ENCODE data around the gene ZCCHC7. TPM values are rescaled to one million over a fixed set of nuclear protein-coding genes. Genes with fewer than 3 reads are reported as not detected.

The ZCCHC7 gene
- total RNA-seq, 1 experiment from 2014 or later, result 27.9 TPM

DNA sequence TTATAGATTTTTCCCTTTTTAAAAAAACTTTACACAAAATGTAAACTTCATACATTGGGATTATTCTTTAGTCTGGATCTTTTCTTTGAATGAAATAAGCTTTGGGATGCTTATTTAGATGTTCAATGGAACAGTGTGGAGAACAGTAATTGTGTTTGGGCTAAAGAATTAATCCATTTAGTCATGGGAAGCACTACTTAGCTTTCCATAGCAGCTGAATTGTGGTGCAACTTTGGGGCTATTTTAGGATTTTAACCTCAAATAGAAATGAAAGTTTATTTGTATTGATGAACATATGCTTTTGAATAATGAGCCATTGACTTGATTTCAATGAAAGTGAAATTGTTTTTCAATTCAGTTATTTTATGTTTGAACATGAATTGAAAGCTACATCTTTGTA, 72.4 kb downstream of the ZCCHC7 start:
- Histone ChIP-seq H3K4me1 (ENCODE audit: insufficient read depth, low read length, poor library complexity, severe bottlenecking) (peaks cover 61% of the 10 kb centered on the region), H3K9me3 (ENCODE audit: low read depth, low read length, poor library complexity, severe bottlenecking) (no peaks in the 10 kb centered on the region), H3K4me3 (ENCODE audit: low read depth, low read length, poor library complexity, severe bottlenecking) (no peak overlapping the region), H3K27ac (ENCODE audit: low read depth, low read length, poor library complexity, severe bottlenecking) (no peak overlapping the region), H3K36me3 (ENCODE audit: insufficient read depth, low read length, poor library complexity, severe bottlenecking) (no peaks in the 10 kb centered on the region), H3K27me3 (replicated peaks; ENCODE audit: insufficient read depth, low read depth, low read length, poor library complexity) (no peaks in the 10 kb centered on the region)
- peak; percentile 56 for DNase-seq (ENCODE audit: low spot score)
- ChIA-PET POLR2A (ENCODE audit: low non-redundant PET) (no interaction called here), CTCF (no interaction called here)
- no TSS peak for BruUV-seq (replicated peaks)
- no peak for TF ChIP-seq EZH2 (IDR thresholded peaks at IDR 0.05; ENCODE audit: borderline replicate concordance, low read depth, low read length, poor library complexity, severe bottlenecking)
- TF ChIP-seq, protein P1, sequence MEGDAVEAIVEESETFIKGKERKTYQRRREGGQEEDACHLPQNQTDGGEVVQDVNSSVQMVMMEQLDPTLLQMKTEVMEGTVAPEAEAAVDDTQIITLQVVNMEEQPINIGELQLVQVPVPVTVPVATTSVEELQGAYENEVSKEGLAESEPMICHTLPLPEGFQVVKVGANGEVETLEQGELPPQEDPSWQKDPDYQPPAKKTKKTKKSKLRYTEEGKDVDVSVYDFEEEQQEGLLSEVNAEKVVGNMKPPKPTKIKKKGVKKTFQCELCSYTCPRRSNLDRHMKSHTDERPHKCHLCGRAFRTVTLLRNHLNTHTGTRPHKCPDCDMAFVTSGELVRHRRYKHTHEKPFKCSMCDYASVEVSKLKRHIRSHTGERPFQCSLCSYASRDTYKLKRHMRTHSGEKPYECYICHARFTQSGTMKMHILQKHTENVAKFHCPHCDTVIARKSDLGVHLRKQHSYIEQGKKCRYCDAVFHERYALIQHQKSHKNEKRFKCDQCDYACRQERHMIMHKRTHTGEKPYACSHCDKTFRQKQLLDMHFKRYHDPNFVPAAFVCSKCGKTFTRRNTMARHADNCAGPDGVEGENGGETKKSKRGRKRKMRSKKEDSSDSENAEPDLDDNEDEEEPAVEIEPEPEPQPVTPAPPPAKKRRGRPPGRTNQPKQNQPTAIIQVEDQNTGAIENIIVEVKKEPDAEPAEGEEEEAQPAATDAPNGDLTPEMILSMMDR (conservative IDR thresholded peaks at IDR 0.05; ENCODE audit: low read depth, low read length), result no peak
- intact Hi-C loops (cut with micrococcal nuclease; ENCODE audit: unreplicated experiment), result loop anchor here (5.0 kb wide), 1 partner anchor 41 kb away; no protein-coding TSS in a partner anchor

DNA sequence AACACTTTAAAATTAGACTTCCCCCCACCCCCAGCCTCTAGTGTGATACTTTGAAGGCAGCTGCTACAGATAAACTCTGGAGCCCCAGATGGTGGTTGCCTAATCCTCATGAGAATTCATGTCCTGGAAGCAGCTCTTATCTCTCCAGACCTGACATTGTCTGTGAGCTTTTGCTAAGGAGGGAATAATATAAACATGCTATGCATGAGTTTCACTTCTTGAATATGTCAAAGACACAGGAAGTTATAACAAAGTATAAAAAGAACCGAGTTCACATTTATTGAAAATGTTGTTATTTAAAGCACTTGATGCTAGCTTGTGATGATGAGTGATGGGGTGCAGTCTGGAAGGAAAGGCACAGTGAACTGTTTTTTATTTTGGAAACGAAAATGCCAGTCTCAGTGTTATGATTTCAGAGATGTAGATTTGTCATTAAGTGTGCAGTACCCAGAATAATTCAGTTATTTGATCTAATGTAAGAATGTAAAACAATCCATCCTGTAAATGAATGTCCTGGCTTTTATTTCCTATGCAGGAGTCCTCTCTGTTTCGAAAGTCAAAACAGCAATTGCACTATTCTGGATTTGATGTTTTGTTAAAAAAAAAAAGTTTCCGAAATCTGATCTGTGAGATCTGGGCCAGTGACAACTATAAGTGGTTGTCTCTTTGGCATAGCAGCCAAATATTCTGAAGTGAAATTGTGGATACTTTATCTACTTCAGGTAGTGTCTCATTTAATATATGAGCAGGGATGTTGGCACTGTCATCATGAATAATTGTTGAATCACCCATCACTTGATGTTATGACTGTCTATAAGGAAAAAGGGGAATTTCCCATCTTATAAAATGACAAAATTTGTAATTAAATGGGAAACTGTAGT, 77.0 kb downstream of the ZCCHC7 start:
- TF ChIP-seq, protein P1 (conservative IDR thresholded peaks at IDR 0.05; ENCODE audit: low read depth, low read length), result no peak
- no peak for TF ChIP-seq EZH2 (IDR thresholded peaks at IDR 0.05; ENCODE audit: borderline replicate concordance, low read depth, low read length, poor library complexity, severe bottlenecking)
- peak overlapping the region; percentile 52 for H3K27ac ChIP-seq (ENCODE audit: low read depth, low read length, poor library complexity, severe bottlenecking)
- no peaks in the 10 kb centered on the region for H3K36me3 ChIP-seq (ENCODE audit: insufficient read depth, low read length, poor library complexity, severe bottlenecking)
- ChIA-PET CTCF (no interaction called here), POLR2A (ENCODE audit: low non-redundant PET) (no interaction called here)
- H3K4me3 ChIP-seq (ENCODE audit: low read depth, low read length, poor library complexity, severe bottlenecking), result peak overlapping the region; percentile 17
- peak; percentile 71 for DNase-seq (ENCODE audit: low spot score)
- H3K4me1 ChIP-seq (ENCODE audit: insufficient read depth, low read length, poor library complexity, severe bottlenecking), result peaks cover 86% of the 10 kb centered on the region
- no TSS peak for BruUV-seq (replicated peaks)
- no peaks in the 10 kb centered on the region for H3K9me3 ChIP-seq (ENCODE audit: low read depth, low read length, poor library complexity, severe bottlenecking)
- intact Hi-C loops (cut with micrococcal nuclease; ENCODE audit: unreplicated experiment), result no loop called here
- H3K27me3 ChIP-seq (replicated peaks; ENCODE audit: insufficient read depth, low read depth, low read length, poor library complexity), result no peaks in the 10 kb centered on the region

DNA sequence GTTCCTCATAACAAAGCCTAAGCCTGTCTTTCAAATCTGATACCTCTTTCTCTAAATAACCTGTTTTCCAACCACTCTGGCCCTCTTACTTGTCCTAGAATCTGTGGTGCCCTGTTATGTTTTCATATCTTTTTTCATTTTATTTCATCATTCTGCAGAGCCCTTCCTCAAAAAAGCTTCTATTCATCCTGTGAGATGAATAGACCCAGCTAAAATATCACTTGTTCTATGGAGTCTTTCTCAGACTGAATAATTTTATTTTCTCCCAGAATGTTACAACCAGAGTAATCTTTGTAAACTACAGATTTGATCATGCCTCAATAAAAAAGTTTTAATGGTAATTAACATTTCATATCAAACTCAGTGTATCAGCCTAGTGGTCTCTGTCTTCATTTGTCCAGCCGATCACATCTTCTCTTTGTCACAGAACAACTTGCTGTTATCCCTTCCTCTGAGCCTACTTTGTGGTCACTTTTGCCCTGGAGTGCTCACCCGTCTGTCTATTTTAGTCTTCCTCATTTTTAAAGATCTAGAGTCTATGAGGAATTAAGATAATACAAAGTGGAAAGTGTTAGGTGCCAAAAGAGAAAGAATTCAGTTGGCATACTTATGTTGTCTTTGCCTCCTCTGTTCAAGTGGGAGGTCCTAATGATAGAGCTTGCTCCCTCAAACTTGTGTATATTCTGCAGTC, 77.8 kb downstream of the ZCCHC7 start:
- no peak for DNase-seq (ENCODE audit: low spot score)
- H3K9me3 ChIP-seq (ENCODE audit: low read depth, low read length, poor library complexity, severe bottlenecking), result no peaks in the 10 kb centered on the region
- no peaks in the 10 kb centered on the region for H3K36me3 ChIP-seq (ENCODE audit: insufficient read depth, low read length, poor library complexity, severe bottlenecking)
- H3K4me3 ChIP-seq (ENCODE audit: low read depth, low read length, poor library complexity, severe bottlenecking), result no peak overlapping the region
- POLR2A ChIA-PET (ENCODE audit: low non-redundant PET), result no interaction called here
- BruUV-seq (replicated peaks), result no TSS peak
- peaks cover 78% of the 10 kb centered on the region for H3K4me1 ChIP-seq (ENCODE audit: insufficient read depth, low read length, poor library complexity, severe bottlenecking)
- TF ChIP-seq EZH2 (IDR thresholded peaks at IDR 0.05; ENCODE audit: borderline replicate concordance, low read depth, low read length, poor library complexity, severe bottlenecking), result no peak
- TF ChIP-seq, protein P1 (conservative IDR thresholded peaks at IDR 0.05; ENCODE audit: low read depth, low read length), result no peak
- H3K27me3 ChIP-seq (replicated peaks; ENCODE audit: insufficient read depth, low read depth, low read length, poor library complexity), result no peaks in the 10 kb centered on the region
- intact Hi-C loops (cut with micrococcal nuclease; ENCODE audit: unreplicated experiment), result no loop called here
- CTCF ChIA-PET, result no interaction called here
- no peak overlapping the region for H3K27ac ChIP-seq (ENCODE audit: low read depth, low read length, poor library complexity, severe bottlenecking)

All from A673 (cell line).